ENCODE results near the gene CNOT1. TPM values are rescaled to one million over a fixed set of nuclear protein-coding genes. Genes with fewer than 3 reads are reported as not detected.
"Not testable (repeated sequence)": the region's sequence is repeated elsewhere in the genome, so short reads cannot be mapped to it uniquely, and the experiment has no call there.

The CNOT1 gene
- total RNA-seq (2014; rRNA removed; shearing (Covaris generic)): 216 and 229 TPM in 2 replicates
- polyA plus RNA-seq (2014; cell fraction: nucleus; rRNA removed): 116 and 153 TPM in 2 replicates

DNA sequence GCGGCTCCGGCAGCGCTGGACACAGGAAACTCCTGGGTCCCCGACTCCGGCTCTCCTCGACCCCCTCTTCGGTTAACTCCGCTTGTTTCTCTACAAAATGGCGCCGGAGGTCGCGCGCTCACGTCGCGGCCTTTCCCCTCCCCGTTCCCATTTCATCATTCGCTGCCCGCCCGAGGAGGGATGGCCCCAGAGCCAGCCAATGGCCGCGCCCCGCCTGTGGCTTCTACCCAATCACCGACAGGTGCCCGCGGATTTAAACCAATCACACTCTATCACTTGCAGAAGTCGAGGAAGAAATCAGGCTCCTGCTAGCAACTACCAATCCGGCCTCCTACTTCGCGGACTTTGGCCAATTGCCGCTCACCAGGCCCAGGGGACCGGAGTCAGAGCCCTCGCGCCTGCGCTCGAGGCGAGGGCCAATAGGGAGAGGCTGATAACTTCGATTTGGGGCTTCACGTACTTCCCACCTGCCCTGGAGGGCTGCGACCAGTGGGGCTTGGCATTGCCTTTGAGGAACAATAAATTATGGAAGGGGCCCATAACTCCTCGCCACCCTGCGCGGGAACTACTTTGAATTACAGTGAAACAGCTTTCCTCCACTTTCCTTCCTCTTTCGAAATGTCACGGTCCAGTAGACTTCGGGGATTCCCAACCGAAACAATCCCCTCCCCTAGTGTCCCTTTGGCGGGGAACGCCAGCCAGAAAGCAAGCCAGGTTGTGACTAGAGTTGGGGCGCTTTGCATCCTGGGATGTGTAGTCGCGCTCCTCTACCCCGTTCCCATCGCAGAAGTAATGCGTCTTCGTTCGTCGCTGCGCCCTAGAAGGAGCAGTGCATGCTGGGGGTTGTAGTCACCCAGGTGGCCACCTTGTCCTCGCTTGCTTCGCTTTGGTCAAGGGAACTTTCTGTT, at the start of gene CNOT1:
Gene CNOT1, minus strand, starts transcription at position 94 of the 908 bp plus-strand sequence. CDS start 30,489 bp downstream, outside the sequence.
- DNase-seq (ENCODE audit: extremely low read depth, low read depth): peak; percentile 100

DNA sequence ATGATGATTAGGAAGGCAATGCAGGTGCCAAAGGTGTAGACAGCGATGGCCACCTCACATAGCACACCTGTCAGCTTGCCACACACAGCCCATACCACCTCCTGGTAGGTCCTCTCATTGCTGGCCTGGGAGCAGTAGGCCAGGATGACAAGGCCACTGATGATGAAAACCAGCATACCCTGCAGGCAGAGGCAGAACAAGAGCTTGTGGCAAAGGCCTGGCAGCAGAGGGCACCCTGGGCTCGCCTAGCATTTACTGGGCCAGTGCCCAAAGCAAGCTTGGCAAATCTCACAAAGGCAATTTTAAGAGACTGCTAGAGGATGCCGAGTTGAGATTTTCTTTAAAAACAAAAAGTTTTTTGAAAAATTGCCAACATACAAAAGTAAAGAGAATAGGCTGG, 49.1 kb upstream of the CNOT1 start:
- peak; percentile 32 for DNase-seq (ENCODE audit: extremely low read depth, low read depth)

- no peak for DNase-seq (ENCODE audit: extremely low read depth, low read depth)
Observed at GRCh38 chr16:58678269-58678668, 48.6 kb upstream of the CNOT1 start.

DNA sequence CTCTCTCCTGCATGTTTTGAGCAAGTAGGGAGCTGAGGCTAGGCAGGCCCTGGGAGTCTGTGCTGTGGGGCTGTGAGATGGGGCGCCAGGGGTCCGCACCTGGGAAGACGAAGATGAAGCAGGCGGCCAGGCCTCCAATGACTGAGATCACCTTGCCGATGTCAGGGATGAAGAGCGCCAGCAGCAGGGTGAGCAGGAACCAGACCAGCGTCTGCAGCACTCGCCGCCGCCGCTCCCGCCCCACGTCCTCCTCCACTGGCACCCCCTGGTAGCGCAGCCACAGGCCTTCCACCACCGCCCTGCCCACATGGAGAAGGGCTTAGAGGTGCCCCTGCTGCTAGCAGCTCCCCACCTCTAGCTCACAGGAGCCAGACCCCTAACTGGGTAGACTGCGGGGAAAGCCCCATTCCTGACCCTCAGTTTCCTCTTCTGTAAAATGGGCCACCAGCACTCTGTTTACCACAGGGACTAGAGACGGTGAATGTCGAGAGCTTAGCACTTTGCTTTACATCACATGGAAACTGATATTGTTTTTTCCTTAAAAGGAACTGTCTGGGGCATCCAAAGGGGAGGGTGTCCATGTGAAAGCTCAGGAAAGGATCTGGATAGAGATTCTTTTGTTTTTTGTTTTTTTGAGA, 41.4 kb upstream of the CNOT1 start:
- no peak for DNase-seq (ENCODE audit: extremely low read depth, low read depth)

- DNase-seq (ENCODE audit: extremely low read depth, low read depth): no peak
Observed at GRCh38 chr16:58670177-58670576, 40.6 kb upstream of the CNOT1 start.

DNA sequence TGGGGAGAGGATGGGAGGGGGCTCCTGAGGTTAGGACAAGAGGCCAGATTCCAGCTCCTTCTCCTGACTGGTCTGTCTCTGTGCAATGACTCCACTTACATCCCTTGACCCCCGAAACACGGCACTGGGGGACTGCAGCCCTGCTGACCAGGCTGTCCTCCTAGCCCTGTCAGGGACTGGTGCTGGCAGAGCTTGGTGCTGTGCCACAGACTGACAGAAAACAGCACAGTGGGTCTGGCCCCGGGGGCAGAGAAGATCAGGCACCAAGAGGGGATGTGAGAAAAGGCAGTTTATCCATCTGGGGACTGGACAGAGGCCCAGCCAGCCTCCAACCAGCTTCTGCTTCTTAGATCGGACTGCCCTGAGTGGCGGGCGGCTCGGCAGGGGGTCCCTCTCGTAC, 35.6 kb upstream of the CNOT1 start:
- DNase-seq (ENCODE audit: extremely low read depth, low read depth): no peak

- peak; percentile 94 for DNase-seq (ENCODE audit: extremely low read depth, low read depth)
Observed at GRCh38 chr16:58661199-58661830, 31.7 kb upstream of the CNOT1 start.

DNA sequence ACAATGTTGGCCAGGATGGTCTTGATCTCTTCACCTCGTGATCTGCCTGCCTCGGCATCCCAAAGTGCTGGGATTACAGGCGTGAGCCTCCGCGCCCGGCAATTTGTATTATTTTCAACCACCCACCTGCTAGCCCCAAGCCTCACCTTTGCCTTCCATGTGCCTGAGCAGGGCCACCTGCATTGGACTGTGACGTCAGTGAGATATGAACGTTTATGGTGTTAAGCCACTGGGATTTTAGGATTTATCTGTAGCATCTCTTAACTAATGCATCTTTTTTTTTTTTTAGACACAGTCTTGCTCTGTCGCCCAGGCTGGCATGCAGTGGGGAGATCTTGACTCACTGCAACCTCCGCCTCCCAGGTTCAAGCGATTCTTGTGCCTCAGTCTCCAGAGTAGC, 30.3 kb upstream of the CNOT1 start:
- DNase-seq (ENCODE audit: extremely low read depth, low read depth): not testable (repeated sequence)

DNA sequence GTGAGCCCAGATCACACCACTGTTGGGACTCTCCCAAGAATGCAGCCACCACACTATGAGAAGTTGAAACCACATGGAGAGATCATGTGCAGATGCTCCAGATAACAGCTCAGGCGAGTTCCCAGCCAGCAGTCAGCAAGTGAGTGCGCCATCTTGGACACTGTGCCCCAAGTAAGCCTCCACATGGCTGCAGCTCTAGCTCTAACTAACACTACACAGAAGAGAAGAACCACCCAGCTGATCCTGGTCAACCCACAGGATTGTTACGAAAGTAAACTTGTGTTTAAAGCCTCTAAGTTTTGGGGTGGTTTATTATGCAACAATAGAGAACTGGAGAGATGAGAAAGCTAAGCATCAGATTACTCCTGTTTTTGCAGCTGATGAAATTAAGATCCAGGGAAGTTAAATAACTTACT, 29.2 kb upstream of the CNOT1 start:
- DNase-seq (ENCODE audit: extremely low read depth, low read depth): no peak

- DNase-seq (ENCODE audit: extremely low read depth, low read depth): no peak
Observed at GRCh38 chr16:58656899-58657298, 27.3 kb upstream of the CNOT1 start.

DNA sequence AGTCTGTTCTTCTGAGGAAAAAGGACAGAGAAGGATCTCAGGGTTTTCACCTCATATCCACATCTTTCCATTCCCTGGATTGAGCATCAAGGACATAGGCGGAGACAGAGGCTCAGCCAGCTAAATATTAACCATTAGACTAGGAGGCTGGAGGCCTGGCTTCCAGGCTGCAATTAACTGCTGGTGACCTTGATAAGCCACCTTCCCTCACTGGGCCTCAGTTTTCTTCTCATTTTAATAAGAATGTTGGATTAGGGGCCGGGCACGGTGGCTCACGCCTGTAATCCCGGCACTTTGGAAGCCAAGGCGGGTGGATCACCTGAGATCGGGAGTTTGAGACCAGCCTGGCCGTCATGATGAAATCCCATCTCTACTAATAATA, 25.6 kb upstream of the CNOT1 start:
- DNase-seq (ENCODE audit: extremely low read depth, low read depth): no peak

DNA sequence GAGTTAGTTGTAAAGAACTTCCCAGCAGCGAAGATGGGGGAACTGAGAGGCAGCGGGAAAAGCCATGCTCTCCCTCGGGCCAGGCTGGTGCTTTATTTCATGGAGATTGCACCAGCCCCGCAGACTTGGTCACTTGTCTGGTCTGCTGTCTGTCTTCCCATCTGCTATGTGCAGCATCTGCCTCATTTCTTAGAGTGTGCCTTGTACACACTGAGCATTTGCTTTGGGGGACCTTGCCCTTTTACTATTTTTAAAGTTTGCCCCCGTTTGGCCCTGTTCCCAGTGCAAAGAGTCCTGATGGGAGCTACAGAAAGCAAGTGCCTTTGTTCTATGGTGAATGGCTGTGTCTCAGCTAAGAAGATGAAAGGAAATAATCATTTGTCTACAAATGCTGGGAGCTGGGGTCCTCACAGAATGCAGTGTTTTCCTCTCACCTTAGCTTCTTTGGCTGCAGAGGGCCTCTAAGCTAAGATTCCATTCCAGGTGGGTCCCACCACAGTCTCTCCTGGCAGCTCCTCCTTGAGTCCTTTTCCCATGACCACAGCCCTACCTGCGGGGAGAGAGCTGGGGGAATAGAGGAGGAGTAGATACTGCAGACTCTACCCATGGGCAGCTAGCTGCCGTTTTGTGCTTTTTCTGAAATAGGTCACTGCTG, 25.1 kb upstream of the CNOT1 start:
- no peak for DNase-seq (ENCODE audit: extremely low read depth, low read depth)

DNA sequence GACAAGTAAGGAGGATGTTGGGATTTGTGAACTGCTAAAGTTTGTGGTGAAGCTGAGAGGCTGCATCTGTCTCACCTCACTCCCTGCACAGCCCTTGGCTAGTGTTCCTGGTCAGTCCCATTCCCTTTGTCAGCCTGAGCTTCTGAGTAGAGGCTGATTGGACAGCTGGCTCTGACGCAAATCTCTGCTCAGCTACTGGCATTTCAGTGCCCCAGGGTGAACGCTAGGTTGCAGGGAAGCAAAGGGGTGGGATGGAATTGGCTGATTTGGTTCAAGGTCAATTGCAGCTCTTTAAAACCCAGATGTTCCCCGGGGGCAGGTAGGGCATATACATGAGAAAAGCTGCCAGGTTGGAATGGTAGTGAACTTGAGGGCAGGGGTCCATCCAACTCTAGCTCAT, 23.1 kb upstream of the CNOT1 start:
- DNase-seq (ENCODE audit: extremely low read depth, low read depth): peak; percentile 58

- no peak for DNase-seq (ENCODE audit: extremely low read depth, low read depth)
Observed at GRCh38 chr16:58651965-58652348, 22.3 kb upstream of the CNOT1 start.

DNA sequence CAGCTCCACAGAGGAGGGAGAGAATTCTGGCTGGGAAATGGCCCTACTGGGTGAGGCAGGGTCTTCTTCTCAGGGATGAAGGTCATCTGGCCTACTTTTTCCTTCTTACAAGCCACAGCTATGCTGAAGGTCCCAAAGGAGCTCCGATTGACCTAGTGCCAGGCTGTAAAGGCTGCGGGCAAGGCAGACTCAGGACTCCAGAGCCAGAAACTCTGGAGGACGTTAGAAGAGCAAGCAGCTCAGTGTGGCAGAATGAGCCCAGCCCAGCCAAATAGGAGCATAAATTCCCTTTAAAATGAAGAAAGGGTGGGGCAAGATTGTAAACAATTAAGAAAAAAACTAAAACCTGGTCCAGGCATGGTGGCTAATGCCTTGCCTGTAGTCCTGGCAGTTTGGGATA, 20.1 kb upstream of the CNOT1 start:
- no peak for DNase-seq (ENCODE audit: extremely low read depth, low read depth)

DNA sequence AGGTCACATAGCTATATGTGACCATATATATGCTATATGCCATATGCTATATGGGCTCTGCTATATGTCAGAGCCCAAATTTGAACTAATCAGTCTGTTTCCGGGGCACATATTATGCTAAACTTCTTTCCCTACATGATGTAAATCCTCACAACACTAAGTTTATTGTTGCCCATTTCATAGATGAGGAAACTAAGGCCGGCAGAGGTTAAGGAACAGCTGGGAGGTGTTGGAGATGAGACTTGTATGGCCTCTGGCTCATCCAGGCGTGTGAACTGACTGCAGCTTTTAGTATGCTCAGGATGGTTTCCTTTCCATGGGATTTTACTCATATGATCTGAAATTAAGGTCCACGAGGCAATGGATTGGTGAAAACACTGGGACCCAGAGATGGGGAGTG, 17.5 kb upstream of the CNOT1 start:
- DNase-seq (ENCODE audit: extremely low read depth, low read depth): no peak

- DNase-seq (ENCODE audit: extremely low read depth, low read depth): no peak
Observed at GRCh38 chr16:58644765-58645487, 15.3 kb upstream of the CNOT1 start.

DNA sequence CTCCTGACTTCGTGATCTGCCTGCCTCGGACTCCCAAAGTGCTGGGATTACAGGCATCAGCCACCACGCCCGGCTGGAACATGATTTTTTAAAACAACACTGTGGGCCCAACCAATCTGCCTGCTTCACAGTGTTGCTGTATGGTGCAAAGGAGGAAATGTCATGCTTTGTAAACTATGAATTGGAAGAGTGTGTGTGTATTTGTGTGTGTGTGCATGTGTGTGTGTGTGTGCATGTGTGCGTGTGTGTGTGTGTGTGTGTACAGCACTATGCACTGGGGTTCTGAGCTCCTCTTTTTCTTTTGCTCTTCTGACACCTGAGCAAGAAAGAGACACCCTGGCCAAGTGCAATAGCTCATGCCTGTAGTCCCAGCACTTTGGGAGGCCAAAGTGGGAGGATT, 14.5 kb upstream of the CNOT1 start:
- DNase-seq (ENCODE audit: extremely low read depth, low read depth): no peak

DNA sequence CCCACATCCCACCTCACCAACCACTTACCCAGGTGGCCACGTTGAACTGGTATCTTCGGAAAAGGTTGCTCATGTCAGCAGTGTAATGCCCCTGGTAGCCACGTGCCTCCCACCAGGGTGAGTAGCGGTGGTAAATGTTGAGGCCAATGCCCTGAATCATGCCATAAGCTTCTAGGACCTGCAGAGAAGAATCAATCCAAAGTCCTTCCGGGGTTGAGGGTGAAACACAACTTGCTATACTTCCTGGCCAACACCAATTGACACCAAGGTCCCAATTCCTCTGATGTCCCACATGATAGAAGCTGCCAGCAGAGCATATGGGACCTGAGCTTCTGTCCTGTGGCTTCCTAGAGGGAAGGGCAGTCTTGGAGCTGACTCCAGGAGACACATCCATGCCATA, 11.3 kb upstream of the CNOT1 start:
- DNase-seq (ENCODE audit: extremely low read depth, low read depth): no peak

GRCh38 chr16:58639836-58640235, 10.2 kb upstream of the CNOT1 start:
- no peak for DNase-seq (ENCODE audit: extremely low read depth, low read depth)
